SU-DHL-6 (cell line): Measurements from ENCODE around the gene NEK6.

ENCODE experiments used
- H2AFZ ChIP-seq: fragments of 200-600 bp; sonication (generic); 2 replicates; pipeline ENCODE4 v1.6.1; 2014; ENCODE audit warnings: low read depth, mild to moderate bottlenecking, moderate library complexity, mixed read lengths, antibody characterized with exemption, low read length; ENCODE audit not compliant: severe bottlenecking
- H3F3A ChIP-seq: fragments of 200-600 bp; shearing (Covaris generic); 2 replicates; pipeline ENCODE4 v1.6.0; 2016; ENCODE audit warnings: antibody characterized with exemption, mild to moderate bottlenecking; ENCODE audit not compliant: insufficient read depth
- H3K27ac ChIP-seq: fragments of 200-600 bp; sonication (generic); 2 replicates; pipeline ENCODE4 v1.5.1; 2016; ENCODE audit warnings: low read depth, mild to moderate bottlenecking, low read length, moderate library complexity, mixed read lengths
- H3K27me3 ChIP-seq: fragments of 200-600 bp; sonication (generic), shearing (Covaris generic); 2 replicates; pipeline ENCODE4 v1.6.0; 2014; ENCODE audit warnings: mild to moderate bottlenecking, low read length
- H3K36me3 ChIP-seq: fragments of 200-600 bp; sonication (generic); 2 replicates; pipeline ENCODE4 v1.6.1; 2014; ENCODE audit warnings: mild to moderate bottlenecking, low read length, mixed read lengths
- H3K4me2 ChIP-seq: fragments of 300-600, 200-600 bp; shearing (Covaris generic), sonication (generic); 2 replicates; pipeline ENCODE4 v1.6.0; 2014; ENCODE audit warnings: low read length, low read depth, mild to moderate bottlenecking; ENCODE audit not compliant: poor library complexity, severe bottlenecking
- H3K4me3 ChIP-seq: fragments of 200-600 bp; sonication (generic); 2 replicates; pipeline ENCODE4 v1.5.1; 2014; ENCODE audit warnings: antibody characterized with exemption, low read length, mild to moderate bottlenecking, mixed read lengths; ENCODE audit not compliant: insufficient read depth, poor library complexity, severe bottlenecking
- H3K79me2 ChIP-seq: fragments of 200-600 bp; sonication (generic); 2 replicates; pipeline ENCODE4 v1.6.1; 2014; ENCODE audit warnings: mild to moderate bottlenecking, low read length, moderate library complexity; ENCODE audit not compliant: insufficient read depth
- H3K9ac ChIP-seq: fragments of 200-600 bp; sonication (generic); 2 replicates; pipeline ENCODE4 v1.7.0; 2014; ENCODE audit warnings: mild to moderate bottlenecking, low read length
- H3K9me2 ChIP-seq: fragments of 200-600 bp; sonication (generic); replicated peaks from 2 replicates; pipeline ENCODE4 v1.6.1; 2014; ENCODE audit warnings: low read length; ENCODE audit not compliant: insufficient read depth
- H3K9me3 ChIP-seq: fragments of 200-600 bp; sonication (generic); 2 replicates; pipeline ENCODE4 v1.6.1; 2014; ENCODE audit warnings: low read length, mixed read lengths; ENCODE audit not compliant: insufficient read depth
- H4K20me1 ChIP-seq: fragments of 200-600 bp; sonication (generic); 2 replicates; pipeline ENCODE4 v1.6.1; 2014; ENCODE audit warnings: low read depth, mild to moderate bottlenecking, antibody characterized with exemption, low read length, moderate library complexity, mixed read lengths
- CTCF ChIP-seq: fragments of 200-600 bp; sonication (generic); IDR thresholded peaks from one replicate; pipeline ENCODE4 v1.5.1; 2017; ENCODE audit warnings: antibody characterized with exemption, mild to moderate bottlenecking, low read length, moderate library complexity; ENCODE audit not compliant: insufficient read depth, poor library complexity, severe bottlenecking
- EZH2phosphoT487 ChIP-seq: fragments of 200-600 bp; sonication (generic), shearing (Covaris generic); conservative IDR thresholded peaks from 2 replicates; pipeline ENCODE4 v1.6.1; 2018; ENCODE audit warnings: mild to moderate bottlenecking, antibody characterized with exemption, low read length, moderate library complexity, mixed read lengths

The NEK6 gene

DNA sequence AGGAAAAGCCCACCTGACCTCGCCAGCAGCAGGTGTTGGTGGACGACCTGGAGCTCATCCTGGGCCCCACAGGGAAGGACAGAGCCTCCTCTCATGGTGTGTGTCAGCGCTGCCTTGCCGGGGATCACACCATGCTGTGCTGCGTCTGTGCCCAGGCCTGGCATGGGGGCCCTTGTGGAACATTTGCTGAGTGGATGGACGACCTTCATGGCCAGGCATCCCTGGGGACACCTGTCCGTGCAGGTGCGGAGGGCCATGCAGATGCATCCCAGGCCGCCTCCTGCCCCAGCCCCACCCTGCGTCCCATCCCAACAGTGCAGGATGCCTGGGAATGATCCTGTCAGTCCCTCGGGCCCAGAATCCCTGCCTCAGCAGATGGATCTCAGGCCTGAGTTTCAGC is 73.8 kb downstream of the NEK6 start:
- H3K4me2 ChIP-seq, result no peak overlapping the region
- no peak overlapping the region for H3K27ac ChIP-seq
- H3K9me2 ChIP-seq, result no peaks in the 10 kb centered on the region
- no peaks in the 10 kb centered on the region for H4K20me1 ChIP-seq
- no peaks in the 10 kb centered on the region; the same call in 1 of the 2 replicates for H3F3A ChIP-seq
- peaks cover 2% of the 10 kb centered on the region; the same call in 1 of the 2 replicates for H3K36me3 ChIP-seq
- no peak overlapping the region for H2AFZ ChIP-seq
- TF ChIP-seq CTCF (no peak), EZH2phosphoT487 (no peak)
- H3K9ac ChIP-seq, result no peak overlapping the region
- H3K4me3 ChIP-seq, result no peak overlapping the region
- H3K9me3 ChIP-seq, result no peaks in the 10 kb centered on the region
- no peaks in the 10 kb centered on the region for H3K79me2 ChIP-seq
- H3K27me3 ChIP-seq, result no peaks in the 10 kb centered on the region

DNA sequence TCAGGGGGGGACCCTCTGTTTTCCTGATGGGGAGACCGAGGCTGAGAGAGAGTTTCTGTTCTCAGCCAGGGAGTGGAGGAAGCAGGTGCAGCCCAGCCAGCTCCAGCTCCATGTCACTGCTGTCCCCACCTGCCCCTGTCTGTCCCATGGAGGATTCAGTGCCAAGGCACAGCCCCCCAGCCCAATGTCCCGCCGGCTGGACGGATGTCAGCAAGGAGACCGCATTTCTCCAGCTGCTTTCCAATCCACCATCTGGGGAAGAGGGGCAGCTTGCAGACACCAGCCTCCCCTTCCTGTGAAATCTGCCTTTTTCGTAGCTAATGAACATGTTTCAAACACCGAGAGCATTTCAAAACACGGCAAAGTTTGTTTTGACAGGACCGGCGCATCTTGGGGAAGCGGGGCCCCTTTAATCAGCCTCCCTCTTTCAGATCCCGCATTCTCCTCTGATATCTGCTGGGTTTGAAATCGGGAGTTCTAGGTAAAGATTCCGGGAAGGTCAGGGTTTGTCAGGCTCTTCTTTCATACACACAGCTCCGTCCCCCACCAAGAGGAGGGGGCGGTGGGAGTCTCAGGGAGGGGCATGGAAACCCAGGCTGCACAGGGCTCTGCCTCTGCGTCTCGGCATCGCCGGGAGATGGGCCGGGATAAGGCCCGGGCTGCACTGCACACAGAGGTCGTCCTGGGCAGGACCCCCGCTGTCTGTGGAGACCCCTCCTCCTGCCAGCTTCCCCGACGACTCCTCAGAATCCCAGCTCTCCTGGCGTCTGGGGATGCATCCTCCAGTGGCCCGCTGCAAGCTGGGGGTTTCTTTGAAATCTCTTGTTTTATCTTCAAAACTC is 74.8 kb downstream of the NEK6 start:
- H3K79me2 ChIP-seq, result no peaks in the 10 kb centered on the region
- H2AFZ ChIP-seq, result no peak overlapping the region
- no peak overlapping the region for H3K4me2 ChIP-seq
- H3K27ac ChIP-seq, result no peak overlapping the region
- H3K9ac ChIP-seq, result no peak overlapping the region
- TF ChIP-seq EZH2phosphoT487 (no peak), CTCF (no peak)
- no peaks in the 10 kb centered on the region for H3K9me2 ChIP-seq
- no peak overlapping the region for H3K4me3 ChIP-seq
- H3K27me3 ChIP-seq, result no peaks in the 10 kb centered on the region
- H3F3A ChIP-seq, result no peaks in the 10 kb centered on the region; the same call in 1 of the 2 replicates
- no peaks in the 10 kb centered on the region for H3K9me3 ChIP-seq
- peaks cover 2% of the 10 kb centered on the region for H3K36me3 ChIP-seq
- no peaks in the 10 kb centered on the region for H4K20me1 ChIP-seq

DNA sequence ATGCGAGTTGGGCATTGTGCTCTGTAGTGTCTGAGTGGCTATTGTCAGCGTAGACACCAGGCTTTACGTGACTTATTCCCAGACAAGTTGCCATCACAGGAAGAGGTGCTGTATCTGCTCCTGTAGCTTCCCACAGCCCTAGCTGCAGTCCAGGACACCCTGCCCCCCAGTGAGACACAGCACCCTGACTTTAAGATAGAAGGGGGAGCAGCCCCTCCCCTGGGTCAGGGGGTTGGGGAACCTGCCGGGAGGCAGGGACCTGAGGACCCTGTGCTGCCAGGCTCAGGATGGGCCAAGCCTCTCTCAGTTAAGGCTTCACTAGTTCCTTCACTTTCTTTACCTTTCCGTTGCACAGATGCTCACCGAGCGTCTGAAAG is 75.4 kb downstream of the NEK6 start:
- Histone ChIP-seq H3K27ac (no peak overlapping the region), H3K9ac (no peak overlapping the region), H3K9me3 (no peaks in the 10 kb centered on the region), H3K27me3 (no peaks in the 10 kb centered on the region), H3F3A (no peaks in the 10 kb centered on the region; the same call in 1 of the 2 replicates), H4K20me1 (no peaks in the 10 kb centered on the region), H3K4me2 (no peak overlapping the region), H3K36me3 (peaks cover 2% of the 10 kb centered on the region), H3K4me3 (no peak overlapping the region), H3K79me2 (no peaks in the 10 kb centered on the region), H2AFZ (no peak overlapping the region), H3K9me2 (no peaks in the 10 kb centered on the region)
- TF ChIP-seq EZH2phosphoT487 (no peak), CTCF (no peak)
